GM21529 (cell line): ENCODE results near the gene ADRB1.

Source experiments
- ATAC-seq: cut with Tn5 transposase; IDR thresholded peaks from one replicate; pipeline ENCODE4 v1.9.1; 2021; ENCODE audit not compliant: unreplicated experiment

Gene ADRB1

GRCh38 chr10:114052255-114052654 is 8.6 kb downstream of the ADRB1 start:
- no peak for ATAC-seq

GRCh38 chr10:114053946-114054345 is 10.3 kb downstream of the ADRB1 start:
- ATAC-seq = no peak

- no peak for ATAC-seq
Observed at GRCh38 chr10:114057855-114058254, 14.2 kb downstream of the ADRB1 start.

GRCh38 chr10:114058297-114058696 is 14.6 kb downstream of the ADRB1 start:
- no peak for ATAC-seq

GRCh38 chr10:114059561-114059960 is 15.9 kb downstream of the ADRB1 start:
- ATAC-seq = no peak

GRCh38 chr10:114060456-114060855 is 16.8 kb downstream of the ADRB1 start:
- no peak for ATAC-seq

GRCh38 chr10:114061148-114061547 is 17.5 kb downstream of the ADRB1 start:
- no peak for ATAC-seq

GRCh38 chr10:114061789-114062188 is 18.1 kb downstream of the ADRB1 start:
- ATAC-seq = no peak

- no peak for ATAC-seq
Observed at GRCh38 chr10:114064151-114065048, 20.7 kb downstream of the ADRB1 start.

- ATAC-seq = no peak
Observed at GRCh38 chr10:114065049-114065435, 21.4 kb downstream of the ADRB1 start.

- ATAC-seq = no peak
Observed at GRCh38 chr10:114068054-114068707, 24.5 kb downstream of the ADRB1 start.

- no peak for ATAC-seq
Observed at GRCh38 chr10:114070710-114071109, 27.0 kb downstream of the ADRB1 start.

- no peak for ATAC-seq
Observed at GRCh38 chr10:114071178-114071577, 27.5 kb downstream of the ADRB1 start.

- ATAC-seq = no peak
Observed at GRCh38 chr10:114073395-114074186, 29.9 kb downstream of the ADRB1 start.

GRCh38 chr10:114075093-114075492 is 31.4 kb downstream of the ADRB1 start:
- ATAC-seq = no peak

GRCh38 chr10:114077347-114077746 is 33.7 kb downstream of the ADRB1 start:
- ATAC-seq = no peak

- no peak for ATAC-seq
Observed at GRCh38 chr10:114077815-114078219, 34.2 kb downstream of the ADRB1 start.

GRCh38 chr10:114078346-114078745 is 34.7 kb downstream of the ADRB1 start:
- ATAC-seq = no peak

GRCh38 chr10:114079421-114079820 is 35.8 kb downstream of the ADRB1 start:
- ATAC-seq = no peak

- ATAC-seq = no peak
Observed at GRCh38 chr10:114081911-114082583, 38.4 kb downstream of the ADRB1 start.

- ATAC-seq = no peak
Observed at GRCh38 chr10:114083040-114083439, 39.4 kb downstream of the ADRB1 start.
